A673 (cell line): ENCODE results near the gene EPS8. TPM values are rescaled to one million over a fixed set of nuclear protein-coding genes. Genes with fewer than 3 reads are reported as not detected.
A peak's percentile ranks its signal among the peaks of the same experiment; 100 is the strongest.

Source experiments
- BruUV-seq: library from RNA; stranded (reverse); fragments of 400-500 nt; replicated peaks from 2 replicates; lab custom pipeline; 2021; lab: Mats Ljungman, UMichigan
- CTCF ChIA-PET: fragments of 300-600 bp; sonication (Branson Sonifier 250); formaldehyde crosslinking; loops from one replicate; lab custom pipeline; 2022; ENCODE audit warnings: antibody characterized with exemption; lab: Charles Lee
- POLR2A ChIA-PET: fragments of 300-600 bp; sonication (Branson Sonifier 250); formaldehyde crosslinking; loops from one replicate; lab custom pipeline; 2022; ENCODE audit warnings: antibody characterized with exemption; ENCODE audit not compliant: low non-redundant PET; lab: Charles Lee
- DNase-seq: peaks from one replicate; pipeline ENCODE4 v3.0.0-alpha.2; 2015; ENCODE audit warnings: low spot score
- H3K27ac ChIP-seq: fragments of 200-600 bp; sonication (generic); 2 replicates; pipeline ENCODE4 v1.5.1; 2016; ENCODE audit warnings: mixed run types, low read depth, mild to moderate bottlenecking, mixed read lengths, antibody characterized with exemption, low read length; ENCODE audit not compliant: poor library complexity, severe bottlenecking
- H3K27me3 ChIP-seq: fragments of 200-600 bp; sonication (generic); replicated peaks from 2 replicates; pipeline ENCODE4 v1.6.1; 2017; ENCODE audit warnings: mixed run types, low read depth, mild to moderate bottlenecking, mixed read lengths, antibody characterized with exemption, low read length; ENCODE audit not compliant: insufficient read depth, poor library complexity
- H3K36me3 ChIP-seq: fragments of 200-600 bp; sonication (generic); 2 replicates; pipeline ENCODE4 v1.6.1; 2016; ENCODE audit warnings: mixed run types, mild to moderate bottlenecking, mixed read lengths, antibody characterized with exemption, low read length; ENCODE audit not compliant: insufficient read depth, poor library complexity, severe bottlenecking
- H3K4me1 ChIP-seq: fragments of 200-600 bp; sonication (generic); 2 replicates; pipeline ENCODE4 v1.6.1; 2017; ENCODE audit warnings: mixed run types, mild to moderate bottlenecking, mixed read lengths, antibody characterized with exemption, low read length; ENCODE audit not compliant: insufficient read depth, poor library complexity, severe bottlenecking
- H3K4me3 ChIP-seq: fragments of 200-600 bp; sonication (generic); 2 replicates; pipeline ENCODE4 v1.5.1; 2016; ENCODE audit warnings: low read depth, mixed run types, mild to moderate bottlenecking, mixed read lengths, low read length; ENCODE audit not compliant: poor library complexity, severe bottlenecking
- H3K9me3 ChIP-seq: fragments of 200-600 bp; sonication (generic); 2 replicates; pipeline ENCODE4 v1.6.1; 2016; ENCODE audit warnings: mixed run types, low read depth, mild to moderate bottlenecking, mixed read lengths, antibody characterized with exemption, low read length; ENCODE audit not compliant: poor library complexity, severe bottlenecking
- EZH2 ChIP-seq: fragments of 200-600 bp; sonication (generic); IDR thresholded peaks from 2 replicates; pipeline ENCODE4 v1.6.1; 2017; ENCODE audit warnings: borderline replicate concordance, low read depth, mild to moderate bottlenecking, mixed read lengths, antibody characterized with exemption, low read length; ENCODE audit not compliant: poor library complexity, severe bottlenecking
- intact Hi-C: fragments of 100-400 bp; cut with micrococcal nuclease; formaldehyde crosslinking; loops from one replicate; pipeline ENCODE4 v1.10.0; 2022; ENCODE audit not compliant: unreplicated experiment
- total RNA-seq: library from RNA; stranded (reverse); gene quantifications from 2 replicates; pipeline ENCODE4 v1.2.3, GENCODE V29; 2021
- TF ChIP-seq, protein P1 (sequence below): fragments of 300-800, 200-600 bp; sonication (generic); conservative IDR thresholded peaks from 2 replicates; pipeline ENCODE4 v1.5.1; 2017; ENCODE audit warnings: low read depth, mild to moderate bottlenecking, antibody characterized with exemption, low read length, moderate library complexity, mixed read lengths

The EPS8 gene
- total RNA-seq, 1 experiment from 2014 or later, result 14.0 TPM

DNA sequence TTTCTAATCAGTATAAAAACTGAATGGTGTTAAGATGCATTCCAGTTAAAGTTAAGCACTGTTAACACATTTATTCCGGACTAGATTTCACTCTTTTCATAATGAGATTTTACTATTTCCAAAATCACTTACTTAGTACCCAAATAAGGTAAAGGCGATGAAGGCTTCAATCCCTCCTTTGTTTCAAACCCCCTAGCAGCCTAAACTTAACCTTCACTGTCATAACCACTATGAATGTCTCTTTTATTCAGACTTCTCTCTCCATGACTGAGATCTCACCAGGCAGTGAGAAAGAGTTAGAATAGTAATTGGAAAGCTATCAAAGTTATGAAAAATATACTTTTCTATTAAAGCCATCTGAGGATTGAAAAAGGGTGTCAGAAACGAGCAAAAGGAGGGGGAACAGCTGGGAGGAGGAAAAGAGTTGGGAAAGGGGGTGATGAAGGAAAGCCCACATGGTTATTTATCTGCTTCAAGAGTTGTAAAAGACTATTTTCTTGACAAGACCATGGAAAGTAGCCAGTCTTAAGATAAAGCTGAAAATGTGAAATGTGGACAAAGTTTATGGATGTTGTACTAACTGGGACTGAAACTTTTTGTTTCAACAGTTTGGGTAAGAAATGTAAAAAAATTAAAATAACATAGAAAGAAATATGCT lies 11.7 kb downstream of the EPS8 start:
- no peaks in the 10 kb centered on the region for H3K27me3 ChIP-seq
- BruUV-seq, result no TSS peak
- H3K4me1 ChIP-seq, result peaks cover 9% of the 10 kb centered on the region
- H3K9me3 ChIP-seq, result no peaks in the 10 kb centered on the region
- TF ChIP-seq, protein P1, sequence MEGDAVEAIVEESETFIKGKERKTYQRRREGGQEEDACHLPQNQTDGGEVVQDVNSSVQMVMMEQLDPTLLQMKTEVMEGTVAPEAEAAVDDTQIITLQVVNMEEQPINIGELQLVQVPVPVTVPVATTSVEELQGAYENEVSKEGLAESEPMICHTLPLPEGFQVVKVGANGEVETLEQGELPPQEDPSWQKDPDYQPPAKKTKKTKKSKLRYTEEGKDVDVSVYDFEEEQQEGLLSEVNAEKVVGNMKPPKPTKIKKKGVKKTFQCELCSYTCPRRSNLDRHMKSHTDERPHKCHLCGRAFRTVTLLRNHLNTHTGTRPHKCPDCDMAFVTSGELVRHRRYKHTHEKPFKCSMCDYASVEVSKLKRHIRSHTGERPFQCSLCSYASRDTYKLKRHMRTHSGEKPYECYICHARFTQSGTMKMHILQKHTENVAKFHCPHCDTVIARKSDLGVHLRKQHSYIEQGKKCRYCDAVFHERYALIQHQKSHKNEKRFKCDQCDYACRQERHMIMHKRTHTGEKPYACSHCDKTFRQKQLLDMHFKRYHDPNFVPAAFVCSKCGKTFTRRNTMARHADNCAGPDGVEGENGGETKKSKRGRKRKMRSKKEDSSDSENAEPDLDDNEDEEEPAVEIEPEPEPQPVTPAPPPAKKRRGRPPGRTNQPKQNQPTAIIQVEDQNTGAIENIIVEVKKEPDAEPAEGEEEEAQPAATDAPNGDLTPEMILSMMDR, result no peak
- TF ChIP-seq EZH2, result no peak
- ChIA-PET CTCF (no interaction called here), POLR2A (no interaction called here)
- H3K36me3 ChIP-seq, result no peaks in the 10 kb centered on the region
- intact Hi-C loops, result no loop called here
- H3K4me3 ChIP-seq, result no peak overlapping the region
- no peak overlapping the region for H3K27ac ChIP-seq
- no peak for DNase-seq

DNA sequence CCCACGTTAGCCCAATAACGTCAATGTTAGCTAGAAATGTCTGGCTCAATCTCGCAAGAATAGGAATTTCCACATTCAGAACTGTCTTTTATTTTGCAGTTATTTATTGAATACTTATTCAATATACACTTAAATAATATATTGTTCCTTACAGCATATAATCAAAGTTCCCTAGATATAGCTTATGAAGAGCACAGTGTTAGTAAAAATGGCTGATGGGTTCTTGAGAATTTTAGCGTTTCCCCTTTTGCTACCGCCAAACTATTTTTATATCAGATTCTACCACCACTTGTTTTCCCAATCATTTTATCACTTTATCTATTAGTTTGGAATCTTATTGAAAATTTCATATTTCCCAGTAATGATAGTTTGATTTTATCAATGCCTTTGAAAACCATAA lies 12.7 kb downstream of the EPS8 start:
- peaks cover 10% of the 10 kb centered on the region for H3K4me1 ChIP-seq
- H3K36me3 ChIP-seq, result no peaks in the 10 kb centered on the region
- DNase-seq, result no peak
- no peak overlapping the region for H3K4me3 ChIP-seq
- no TSS peak for BruUV-seq
- ChIA-PET POLR2A (no interaction called here), CTCF (no interaction called here)
- no peak overlapping the region for H3K27ac ChIP-seq
- TF ChIP-seq, protein P1, result no peak
- TF ChIP-seq EZH2, result no peak
- no peaks in the 10 kb centered on the region for H3K9me3 ChIP-seq
- intact Hi-C loops, result no loop called here
- no peaks in the 10 kb centered on the region for H3K27me3 ChIP-seq

DNA sequence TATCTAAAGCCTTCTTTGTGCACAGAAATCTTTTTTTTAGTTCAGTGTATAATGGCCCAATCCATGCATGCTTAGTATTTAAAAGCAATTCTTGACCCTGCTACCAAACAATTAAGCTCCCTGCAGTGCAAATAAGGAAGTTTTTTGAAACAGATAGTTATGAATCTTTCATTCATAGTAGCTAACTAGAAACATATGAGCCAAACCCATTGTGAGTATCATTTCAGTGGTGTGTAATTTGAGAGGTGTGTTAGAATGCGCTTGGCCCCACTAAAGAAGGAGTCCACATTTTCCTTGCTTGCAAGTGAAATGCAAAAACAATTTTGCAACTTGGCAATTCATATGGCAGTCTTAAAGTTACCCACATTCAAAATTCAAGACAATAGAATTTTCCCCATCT lies 14.4 kb downstream of the EPS8 start:
- Histone ChIP-seq H3K27me3 (no peaks in the 10 kb centered on the region), H3K9me3 (no peaks in the 10 kb centered on the region), H3K27ac (no peak overlapping the region), H3K4me3 (no peak overlapping the region), H3K4me1 (peaks cover 8% of the 10 kb centered on the region), H3K36me3 (no peaks in the 10 kb centered on the region)
- DNase-seq, result peak; percentile 64
- intact Hi-C loops, result no loop called here
- no TSS peak for BruUV-seq
- CTCF ChIA-PET, result no interaction called here
- no peak for TF ChIP-seq EZH2
- TF ChIP-seq, protein P1, result no peak
- POLR2A ChIA-PET, result no interaction called here
